ENCODE measurements around the gene PRDX1. TPM values are rescaled to one million over a fixed set of nuclear protein-coding genes. Genes with fewer than 3 reads are reported as not detected.

PRDX1 gene
- total RNA-seq, 1 experiment from 2014 or later, result 637 TPM

GRCh38 chr1:45485949-45486348 lies 35.7 kb downstream of the PRDX1 start:
- no peaks in the 10 kb centered on the region for H3K27me3 ChIP-seq (replicated peaks; ENCODE audit: control insufficient read depth, insufficient read depth, low read length)
- POLR2A ChIA-PET, result no interaction called here
- Mint-ChIP-seq H3K36me3 (ENCODE audit: insufficient read depth, unreplicated experiment) (peaks cover 14% of the 10 kb centered on the region), H3K4me3 (ENCODE audit: unreplicated experiment) (no peak overlapping the region), H3K27me3 (ENCODE audit: insufficient read depth, unreplicated experiment) (no peaks in the 10 kb centered on the region), H3K9me3 (ENCODE audit: unreplicated experiment) (no peaks in the 10 kb centered on the region), H3K4me1 (ENCODE audit: low read depth, unreplicated experiment) (peaks cover 15% of the 10 kb centered on the region), H3K27ac (ENCODE audit: unreplicated experiment) (no peak overlapping the region)
- no peak for DNase-seq
- no peak for TF ChIP-seq CTCF (IDR thresholded peaks at IDR 0.05; ENCODE audit: insufficient read depth in 1 of 2, low read depth in 1 of 2, low read length in 1 of 2, severe bottlenecking in 1 of 2, unreplicated experiment in 1 of 2)
- no peaks in the 10 kb centered on the region for H3K4me1 ChIP-seq
- H3K36me3 ChIP-seq (ENCODE audit: control insufficient read depth, insufficient read depth, low read length), result no peaks in the 10 kb centered on the region
- intact Hi-C loops (cut with micrococcal nuclease; ENCODE audit: unreplicated experiment), result no loop called here
- no peaks in the 10 kb centered on the region for H3K9me3 ChIP-seq
- CTCF ChIA-PET, result no interaction called here
- no TSS peak for BruUV-seq (replicated peaks)
- no peak overlapping the region for H3K4me3 ChIP-seq (ENCODE audit: low read depth, low read length)

- intact Hi-C loops (cut with micrococcal nuclease; ENCODE audit: unreplicated experiment), result no loop called here
- ChIA-PET POLR2A (interaction anchor here (0.7 kb wide), 1 partner anchor 11 kb away, joined by 6 read pairs; no protein-coding TSS in a partner anchor), CTCF (interaction anchor here (0.7 kb wide), 1 partner anchor 854 kb away, joined by 5 read pairs; no protein-coding TSS in a partner anchor)
- Mint-ChIP-seq H3K4me3 (ENCODE audit: unreplicated experiment) (no peak overlapping the region), H3K36me3 (ENCODE audit: insufficient read depth, unreplicated experiment) (no peaks in the 10 kb centered on the region), H3K27ac (ENCODE audit: unreplicated experiment) (no peak overlapping the region), H3K4me1 (ENCODE audit: low read depth, unreplicated experiment) (no peaks in the 10 kb centered on the region), H3K9me3 (ENCODE audit: unreplicated experiment) (no peaks in the 10 kb centered on the region), H3K27me3 (ENCODE audit: insufficient read depth, unreplicated experiment) (no peaks in the 10 kb centered on the region)
- Histone ChIP-seq H3K4me1 (no peaks in the 10 kb centered on the region), H3K36me3 (ENCODE audit: control insufficient read depth, insufficient read depth, low read length) (no peaks in the 10 kb centered on the region), H3K4me3 (ENCODE audit: low read depth, low read length) (no peak overlapping the region), H3K27me3 (replicated peaks; ENCODE audit: control insufficient read depth, insufficient read depth, low read length) (no peaks in the 10 kb centered on the region), H3K9me3 (no peaks in the 10 kb centered on the region)
- TF ChIP-seq CTCF (IDR thresholded peaks at IDR 0.05; ENCODE audit: insufficient read depth in 1 of 2, low read depth in 1 of 2, low read length in 1 of 2, severe bottlenecking in 1 of 2, unreplicated experiment in 1 of 2), result no peak
- no TSS peak for BruUV-seq (replicated peaks)
- no peak for DNase-seq
Measured at GRCh38 chr1:45479039-45479748, 42.5 kb downstream of the PRDX1 start.

- no peak overlapping the region for H3K27ac Mint-ChIP-seq (ENCODE audit: unreplicated experiment)
- DNase-seq, result no peak
- no peaks in the 10 kb centered on the region for H3K9me3 ChIP-seq
- no peak overlapping the region for H3K4me3 ChIP-seq (ENCODE audit: low read depth, low read length)
- H3K9me3 Mint-ChIP-seq (ENCODE audit: unreplicated experiment), result no peaks in the 10 kb centered on the region
- H3K27me3 ChIP-seq (replicated peaks; ENCODE audit: control insufficient read depth, insufficient read depth, low read length), result no peaks in the 10 kb centered on the region
- H3K36me3 Mint-ChIP-seq (ENCODE audit: insufficient read depth, unreplicated experiment), result no peaks in the 10 kb centered on the region
- no peak for TF ChIP-seq CTCF (IDR thresholded peaks at IDR 0.05; ENCODE audit: insufficient read depth in 1 of 2, low read depth in 1 of 2, low read length in 1 of 2, severe bottlenecking in 1 of 2, unreplicated experiment in 1 of 2)
- BruUV-seq (replicated peaks), result no TSS peak
- intact Hi-C loops (cut with micrococcal nuclease; ENCODE audit: unreplicated experiment), result no loop called here
- no peaks in the 10 kb centered on the region for H3K4me1 Mint-ChIP-seq (ENCODE audit: low read depth, unreplicated experiment)
- no peaks in the 10 kb centered on the region for H3K4me1 ChIP-seq
- ChIA-PET POLR2A (interaction anchor here (0.7 kb wide), 1 partner anchor 10 kb away, joined by 6 read pairs; no protein-coding TSS in a partner anchor), CTCF (interaction anchor here (0.7 kb wide), 1 partner anchor 855 kb away, joined by 5 read pairs; no protein-coding TSS in a partner anchor)
- H3K4me3 Mint-ChIP-seq (ENCODE audit: unreplicated experiment), result no peak overlapping the region
- no peaks in the 10 kb centered on the region for H3K27me3 Mint-ChIP-seq (ENCODE audit: insufficient read depth, unreplicated experiment)
- H3K36me3 ChIP-seq (ENCODE audit: control insufficient read depth, insufficient read depth, low read length), result no peaks in the 10 kb centered on the region
Measured at GRCh38 chr1:45478121-45478814, 43.4 kb downstream of the PRDX1 start.
